Measurements from ENCODE around the gene CETN3.
"Not testable (repeated sequence)": the region's sequence is repeated elsewhere in the genome, so short reads cannot be mapped to it uniquely, and the experiment has no call there.

Gene CETN3

DNA sequence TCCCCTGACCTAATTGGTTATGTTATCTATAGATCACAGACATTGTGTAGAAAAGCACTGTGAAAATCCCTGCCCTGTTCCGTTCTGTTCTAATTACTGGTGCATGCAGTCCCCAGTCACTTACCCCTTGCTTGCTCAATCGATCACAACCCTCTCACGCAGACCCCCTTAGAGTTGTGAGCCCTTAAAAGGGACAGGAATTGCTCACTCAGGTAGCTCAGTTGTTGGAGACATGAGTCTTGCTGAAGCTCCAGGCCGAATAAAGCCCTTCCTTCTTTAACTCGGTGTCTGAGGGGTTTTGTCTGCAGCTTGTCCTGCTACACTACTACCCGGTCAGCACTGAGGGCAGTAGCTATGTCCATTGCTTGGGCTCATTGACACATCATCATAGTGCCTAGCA lies 65.8 kb downstream of the CETN3 start:
- not testable (repeated sequence) for H3K4me3 ChIP-seq

DNA sequence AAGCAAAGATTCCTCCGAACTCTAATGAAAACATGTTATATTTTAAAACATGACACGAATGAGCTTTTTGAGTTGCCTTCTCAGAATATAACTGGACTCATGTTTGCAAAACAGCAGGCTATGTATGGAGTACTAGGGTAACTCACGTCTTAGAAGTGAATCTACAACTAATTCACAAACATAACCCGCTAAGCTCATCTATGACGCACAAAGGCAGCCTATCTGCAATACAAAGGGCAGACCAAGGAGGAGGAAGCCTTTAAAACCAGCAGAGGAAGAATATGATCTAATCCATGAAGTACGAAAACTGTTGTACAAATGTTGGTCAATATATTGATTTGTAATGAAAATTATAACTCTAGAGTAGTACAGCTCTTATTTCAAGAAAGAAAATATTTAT lies 67.0 kb downstream of the CETN3 start:
- H3K4me3 ChIP-seq, result no peak overlapping the region

More for the DNA sequence above, 65.8 kb downstream of the CETN3 start:
- H3K27ac ChIP-seq, result not testable (repeated sequence)

More for the DNA sequence above, 67.0 kb downstream of the CETN3 start:
- H3K27ac ChIP-seq, result no peak overlapping the region

All from skin epidermis (tissue), 12 donors.